A549 (cell line): Measurements from ENCODE around the gene RAB4B.
"Not testable (repeated sequence)": the region's sequence is repeated elsewhere in the genome, so short reads cannot be mapped to it uniquely, and the experiment has no call there.

ENCODE experiments used
- CTCF ChIP-seq: fragments of >200 bp; sonication (Bioruptor Twin); formaldehyde crosslinking; IDR thresholded peaks from 3 replicates; pipeline ENCODE4 v1.5.1; 2016
- MAFK ChIP-seq: fragments of 450-650 bp; IDR thresholded peaks from 2 replicates; pipeline ENCODE4 v1.6.1; 2014; ENCODE audit not compliant: partially characterized antibody
- RAD21 ChIP-seq, 2 experiments: fragments of >200 bp in 1 of 2; sonication (Bioruptor Twin) in 1 of 2; formaldehyde crosslinking in 1 of 2; IDR thresholded peaks in 1 of 2; conservative IDR thresholded peaks in 1 of 2; 2 replicates in 1 of 2; 3 replicates in 1 of 2; pipeline ENCODE4 v1.6.1; 2012 to 2018; ENCODE audit warnings: inconsistent platforms in 1 of 2
- REST ChIP-seq: fragments of 200-600 bp; sonication (generic); IDR thresholded peaks from 2 replicates; pipeline ENCODE4 v1.6.1; 2016; ENCODE audit warnings: antibody characterized with exemption, mild to moderate bottlenecking, moderate library complexity

GRCh38 chr19:40838477-40838876, 60.4 kb downstream of the RAB4B start:
- TF ChIP-seq CTCF; MAFK; RAD21 (conservative IDR thresholded peaks at IDR 0.05 in 1 of 2, IDR thresholded peaks at IDR 0.05 in 1 of 2); REST: not testable (repeated sequence)
